8988T (cell line): ENCODE results near the gene HOXD4.

Source experiments
- DNase-seq: peaks from one replicate; pipeline ENCODE4 v3.0.0; 2011

HOXD4 gene

DNA sequence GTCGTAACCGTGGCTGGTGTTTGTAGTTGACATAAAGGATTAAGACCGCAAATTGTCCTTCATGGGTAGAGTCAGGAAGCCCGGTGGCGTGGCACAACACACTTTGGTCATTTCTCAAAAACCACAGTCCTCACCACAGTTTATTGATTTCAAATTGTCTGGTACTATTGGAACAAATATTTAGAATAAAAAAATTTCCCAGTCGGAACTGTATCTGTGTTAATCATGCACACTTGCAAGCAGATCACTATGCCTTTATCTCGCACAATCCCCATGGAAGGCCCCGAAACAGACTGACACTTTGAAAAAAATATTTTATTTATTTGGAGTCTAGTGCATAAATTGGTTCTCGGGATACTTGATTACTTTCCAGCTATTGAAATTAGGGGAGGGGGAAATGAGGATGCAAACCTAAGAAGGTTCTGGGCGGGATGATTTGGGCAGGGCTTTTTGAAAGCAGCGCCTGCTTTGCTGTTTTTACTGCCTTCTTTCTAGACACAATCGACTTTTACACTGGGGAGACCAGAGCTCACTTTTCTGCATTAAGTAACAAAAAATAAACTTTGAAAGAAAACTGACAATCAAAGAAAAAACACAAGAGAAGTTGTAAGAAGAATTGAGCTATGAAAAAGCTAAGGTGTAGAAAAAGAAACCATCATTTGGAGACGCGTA, 21.7 kb downstream of the HOXD4 start:
- no peak for DNase-seq

GRCh38 chr2:176173567-176174381, 22.4 kb downstream of the HOXD4 start:
- no peak for DNase-seq

DNA sequence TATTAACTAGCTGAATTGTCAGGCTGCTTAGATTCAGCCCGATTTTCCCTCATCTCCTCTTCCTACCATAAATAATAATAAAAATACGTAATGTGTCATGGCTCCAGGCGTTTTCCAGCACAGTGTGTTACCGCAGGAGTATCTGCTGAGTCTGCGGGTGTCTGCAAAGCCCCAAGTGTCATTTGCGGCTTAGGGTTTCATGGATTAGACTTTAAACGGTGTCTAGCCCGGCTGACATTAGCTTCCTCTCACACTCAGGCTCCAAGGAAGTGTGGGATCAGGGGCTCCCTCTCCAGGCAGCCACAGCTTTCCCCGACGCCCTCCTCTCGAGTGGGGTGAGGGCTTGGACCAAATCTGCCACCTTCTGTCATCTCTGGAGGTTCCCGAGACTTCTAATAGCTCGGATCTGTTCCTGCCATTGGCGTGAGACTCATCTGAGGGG, 23.1 kb downstream of the HOXD4 start:
- no peak for DNase-seq

DNA sequence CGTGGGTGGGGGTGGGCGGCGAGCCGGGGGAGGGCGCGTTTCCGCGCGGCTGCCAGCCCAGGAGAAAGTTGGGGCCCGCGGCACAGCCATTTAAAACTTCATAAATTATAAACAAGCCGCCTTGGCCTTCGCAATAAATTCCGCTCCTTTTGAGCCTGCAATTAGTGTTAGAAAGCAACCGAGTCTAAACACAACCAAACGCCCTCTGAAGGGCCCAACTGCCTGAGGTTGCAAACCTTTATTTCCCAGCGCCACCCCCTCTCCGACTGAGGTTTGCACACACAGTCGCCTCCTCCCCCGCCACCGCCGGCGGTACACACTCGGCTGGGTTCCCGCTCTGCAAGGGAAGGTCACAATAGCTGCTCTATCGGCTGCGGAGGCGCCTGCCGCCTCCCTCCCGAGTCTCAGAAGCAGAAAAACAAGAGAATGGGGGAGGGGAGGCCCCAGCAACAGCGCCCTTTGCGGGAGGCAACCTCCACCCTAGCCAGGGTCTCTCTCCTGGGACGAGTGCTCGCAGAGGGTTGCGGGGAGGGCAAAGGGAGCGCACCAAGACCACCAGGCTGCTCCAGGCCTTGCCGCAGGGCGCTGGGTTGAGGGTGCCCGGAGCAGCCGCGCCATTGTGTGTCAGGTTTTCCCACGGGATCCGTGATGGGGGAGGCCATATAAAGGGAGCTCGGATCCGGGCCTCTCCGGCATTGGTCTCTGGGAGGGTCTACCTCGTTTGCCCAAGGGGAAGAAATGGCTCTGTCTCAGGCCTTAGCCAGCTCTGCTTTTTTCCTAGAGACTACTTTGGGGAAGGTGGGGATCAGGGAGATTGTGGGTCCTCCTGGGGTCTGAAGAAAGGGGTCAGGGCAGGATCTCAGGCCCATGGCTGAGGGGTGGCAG, 23.7 kb downstream of the HOXD4 start:
- no peak for DNase-seq

DNA sequence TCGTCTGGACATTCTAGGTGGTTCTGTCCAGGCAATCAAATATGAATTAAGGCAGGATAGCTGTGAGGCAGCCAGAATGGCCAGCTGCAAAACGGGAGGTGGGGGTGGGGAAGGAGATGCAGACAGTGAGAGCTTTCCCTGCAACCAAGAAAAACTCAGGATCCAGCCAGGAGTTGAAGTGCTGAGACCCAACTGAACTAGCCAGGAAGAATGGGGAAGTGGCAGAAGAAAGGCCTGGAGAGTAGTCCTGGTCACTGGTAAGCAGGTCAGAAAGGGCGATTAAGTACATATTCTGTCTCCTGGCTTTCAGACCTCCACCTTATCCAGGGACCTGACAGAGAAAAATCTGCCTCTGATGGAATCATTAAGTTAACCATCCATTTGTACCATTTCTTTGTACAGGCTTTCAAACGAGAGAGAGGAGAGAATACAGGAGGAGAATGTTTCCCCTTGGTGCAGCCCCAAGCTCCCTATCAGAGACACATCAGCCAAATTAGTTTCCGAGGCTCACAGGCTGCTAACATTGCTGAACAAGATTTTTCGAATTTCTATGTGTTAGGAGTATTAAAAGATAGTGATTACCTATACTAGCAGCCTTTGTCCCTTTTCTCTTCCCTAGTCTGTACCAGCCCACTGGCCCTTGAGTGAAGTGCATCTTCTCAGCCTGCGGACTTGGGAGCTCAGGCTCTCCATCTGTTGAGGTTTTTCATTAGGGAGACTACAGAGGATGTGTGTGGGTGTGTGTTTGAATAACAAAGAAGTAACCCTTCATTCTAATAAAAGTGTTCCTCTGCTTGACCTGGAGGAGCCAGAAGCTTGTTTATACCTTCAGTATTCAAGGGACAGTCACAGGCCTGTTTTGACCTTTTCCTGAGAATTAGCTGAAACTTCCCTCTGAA, 24.6 kb downstream of the HOXD4 start:
- no peak for DNase-seq

GRCh38 chr2:176177580-176178037, 26.3 kb downstream of the HOXD4 start:
- no peak for DNase-seq

- DNase-seq: no peak
Observed at GRCh38 chr2:176178038-176178756, 26.8 kb downstream of the HOXD4 start.

DNA sequence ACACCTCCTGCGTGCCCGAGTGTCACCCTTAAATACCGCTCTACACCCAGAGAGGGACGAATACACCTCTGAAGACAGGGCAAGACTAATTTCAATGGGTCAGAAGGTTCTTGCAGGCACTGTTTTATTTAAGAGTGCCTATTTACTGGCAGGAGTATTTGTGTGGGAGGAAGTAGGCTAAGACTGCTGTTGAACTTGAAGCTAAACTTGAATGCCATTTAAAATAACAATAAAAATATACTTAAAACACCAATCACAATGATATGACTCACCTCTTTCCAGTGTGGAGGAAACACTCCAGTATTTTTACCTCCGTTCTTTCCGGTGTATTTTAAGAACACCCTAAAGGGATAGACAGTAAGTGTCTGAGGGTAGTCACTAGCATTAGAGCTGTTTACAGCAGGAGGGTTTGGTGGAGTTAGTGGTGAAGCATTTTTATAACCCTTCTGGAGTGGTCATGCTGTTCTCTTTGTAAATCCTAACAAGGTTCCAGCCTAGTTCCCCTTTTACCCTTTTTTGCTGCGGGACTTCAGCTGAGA, 27.5 kb downstream of the HOXD4 start:
- DNase-seq: no peak

- DNase-seq: no peak
Observed at GRCh38 chr2:176181551-176181950, 30.2 kb downstream of the HOXD4 start.

DNA sequence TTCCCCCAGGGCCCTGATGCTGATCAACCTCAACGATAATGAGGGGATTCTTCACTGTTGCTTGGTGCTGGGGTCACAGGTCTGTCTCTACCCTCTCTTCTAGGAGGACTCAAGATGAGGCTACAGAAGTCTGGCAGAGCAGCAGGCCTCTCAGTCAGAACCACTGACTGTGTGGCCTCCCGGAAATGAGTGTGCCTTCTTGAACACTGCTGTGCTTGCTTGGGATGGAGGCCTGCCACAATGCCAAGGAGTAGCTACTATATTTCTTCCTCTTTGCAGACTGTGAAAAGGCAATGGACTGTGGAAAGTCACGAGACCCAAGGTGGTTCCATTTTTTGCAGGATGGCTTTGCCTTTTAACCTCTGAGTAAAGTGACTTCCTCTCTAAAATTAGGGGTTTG, 31.3 kb downstream of the HOXD4 start:
- DNase-seq: no peak

DNA sequence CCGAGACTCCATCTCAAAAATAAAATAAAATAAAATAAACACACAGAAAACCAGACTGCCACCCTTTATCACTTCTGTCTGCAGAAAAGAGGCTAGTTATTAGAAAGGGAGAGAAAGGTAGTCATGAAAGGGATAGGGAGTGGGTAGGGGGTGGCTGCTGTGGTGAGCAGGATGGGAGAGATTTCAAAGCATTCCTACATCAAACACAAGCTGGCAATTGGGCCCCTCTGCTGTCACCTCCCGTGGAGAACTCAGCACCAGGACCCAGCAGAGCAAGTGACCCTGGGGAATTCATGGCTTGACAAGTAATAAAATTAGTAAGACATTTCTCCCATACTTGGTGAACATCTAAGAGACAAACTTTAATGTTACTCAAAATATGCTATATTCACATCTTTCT, 33.4 kb downstream of the HOXD4 start:
- DNase-seq: no peak

DNA sequence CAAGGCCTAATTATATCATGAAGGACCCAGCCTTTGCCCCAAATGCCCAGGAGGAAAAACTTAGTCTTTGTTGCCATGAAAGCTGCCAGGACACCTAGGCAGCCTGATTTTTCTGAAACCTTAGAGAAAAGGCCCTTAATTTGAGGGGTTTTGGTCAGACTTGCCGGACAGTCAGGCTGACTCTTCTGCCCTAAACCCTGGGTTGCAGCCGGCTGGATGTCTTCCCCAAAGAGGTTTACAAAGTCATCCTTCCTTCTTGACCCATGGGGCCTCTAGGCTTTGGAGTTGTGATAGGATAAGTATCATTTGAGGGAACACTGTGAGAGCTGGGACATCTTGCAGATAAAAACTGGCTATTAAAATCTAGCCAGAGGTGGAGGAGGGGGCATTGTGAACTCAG, 34.7 kb downstream of the HOXD4 start:
- DNase-seq: no peak

- no peak for DNase-seq
Observed at GRCh38 chr2:176187200-176187898, 36.0 kb downstream of the HOXD4 start.

DNA sequence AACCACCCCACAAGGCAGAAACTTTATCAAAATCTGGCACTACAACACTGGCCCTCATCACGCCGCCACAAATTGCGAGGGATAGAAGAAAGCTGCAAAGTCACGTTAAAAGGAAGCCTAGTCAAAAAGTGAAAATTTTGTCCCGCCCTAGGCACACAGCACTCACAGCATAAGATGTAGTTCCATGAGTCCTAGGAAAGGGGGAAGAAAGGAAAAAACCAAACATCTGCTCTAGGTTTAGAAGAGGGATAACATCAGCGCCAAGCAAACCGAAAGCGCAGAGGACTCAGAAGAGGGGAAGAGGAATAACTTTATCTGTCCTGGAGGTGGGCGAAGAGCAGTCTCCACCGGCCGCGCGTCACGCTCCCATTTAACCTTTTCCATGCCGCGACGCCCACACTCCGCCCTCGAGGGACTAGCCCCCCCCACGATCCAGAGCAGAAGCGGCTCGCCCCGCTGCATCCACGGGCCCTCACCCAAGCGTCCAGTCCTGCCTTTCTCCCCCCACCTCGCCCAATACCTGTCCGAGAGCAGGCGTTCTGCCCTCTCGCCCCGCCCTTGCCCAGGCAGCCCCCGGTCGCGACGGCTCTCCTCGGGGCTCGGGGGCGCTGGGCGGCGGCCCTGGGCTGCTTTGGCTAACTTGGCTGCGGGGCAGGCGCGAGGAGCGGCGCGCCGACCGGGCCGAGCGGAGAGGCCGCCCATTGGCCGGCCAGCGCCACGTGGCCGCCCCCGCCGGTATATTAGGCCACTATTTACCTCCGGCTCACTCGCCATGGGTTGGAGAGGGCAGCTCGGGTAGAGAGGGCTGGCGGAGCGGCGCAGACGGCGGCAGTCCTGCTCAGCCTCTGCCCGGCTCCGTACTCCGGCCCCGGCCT, 36.8 kb downstream of the HOXD4 start, which contains the start of gene HOXD1:
Gene HOXD1 (plus strand): TSS at position 770 of the 875 bp plus-strand sequence. CDS start 134 bp downstream, outside the sequence.
- no peak for DNase-seq

DNA sequence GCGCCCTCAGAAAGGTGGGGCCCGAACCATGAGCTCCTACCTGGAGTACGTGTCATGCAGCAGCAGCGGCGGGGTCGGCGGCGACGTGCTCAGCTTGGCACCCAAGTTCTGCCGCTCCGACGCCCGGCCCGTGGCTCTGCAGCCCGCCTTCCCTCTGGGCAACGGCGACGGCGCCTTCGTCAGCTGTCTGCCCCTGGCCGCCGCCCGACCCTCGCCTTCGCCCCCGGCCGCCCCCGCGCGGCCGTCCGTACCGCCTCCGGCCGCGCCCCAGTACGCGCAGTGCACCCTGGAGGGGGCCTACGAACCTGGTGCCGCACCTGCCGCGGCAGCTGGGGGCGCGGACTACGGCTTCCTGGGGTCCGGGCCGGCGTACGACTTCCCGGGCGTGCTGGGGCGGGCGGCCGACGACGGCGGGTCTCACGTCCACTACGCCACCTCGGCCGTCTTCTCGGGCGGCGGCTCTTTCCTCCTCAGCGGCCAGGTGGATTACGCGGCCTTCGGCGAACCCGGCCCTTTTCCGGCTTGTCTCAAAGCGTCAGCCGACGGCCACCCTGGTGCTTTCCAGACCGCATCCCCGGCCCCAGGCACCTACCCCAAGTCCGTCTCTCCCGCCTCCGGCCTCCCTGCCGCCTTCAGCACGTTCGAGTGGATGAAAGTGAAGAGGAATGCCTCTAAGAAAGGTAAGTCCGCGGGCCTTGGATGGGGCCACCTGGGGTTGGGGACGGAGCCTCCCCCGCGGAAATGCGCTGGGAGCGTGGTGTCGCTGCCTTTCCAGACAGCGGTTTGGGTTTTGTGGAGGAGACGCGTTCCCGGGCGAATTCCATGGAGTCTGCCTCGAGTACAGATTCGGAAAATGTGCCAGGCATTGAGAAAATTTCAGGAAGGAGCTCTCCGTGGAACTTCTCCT, 37.7 kb downstream of the HOXD4 start:
- no peak for DNase-seq

- DNase-seq: no peak
Observed at GRCh38 chr2:176189681-176190641, 38.6 kb downstream of the HOXD4 start.

- no peak for DNase-seq
Observed at GRCh38 chr2:176192351-176192750, 41.0 kb downstream of the HOXD4 start.
